ENCODE results near the gene PEX5L. TPM values are rescaled to one million over a fixed set of nuclear protein-coding genes. Genes with fewer than 3 reads are reported as not detected.

PEX5L gene
- polyA plus RNA-seq, 2 of the 4 experiments (the other 2 are of a cell fraction): 0.06 to 0.08 TPM

DNA sequence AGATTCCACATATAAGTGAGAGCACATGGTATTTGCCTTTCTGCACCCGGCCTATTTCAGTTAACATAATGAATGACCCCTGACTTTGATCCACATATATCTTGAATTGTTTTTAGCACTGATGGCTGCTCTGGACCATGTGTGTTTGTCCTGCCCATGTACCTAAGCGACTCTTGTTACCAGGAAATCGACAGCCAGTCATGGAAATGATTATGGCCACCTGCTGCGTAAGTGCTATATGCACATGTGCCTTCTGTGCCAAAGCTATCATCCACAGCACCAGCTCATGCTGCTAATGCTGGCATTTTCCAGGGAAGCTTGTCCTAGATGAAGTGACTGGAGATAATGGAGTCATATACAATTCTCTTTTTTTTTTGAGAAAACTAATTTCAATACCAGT is 103.7 kb downstream of the PEX5L start:
- POLR2A ChIA-PET: no interaction called here
- no peak for FAIRE-seq
- TF ChIP-seq ZC3H11A (IDR thresholded peaks at IDR 0.05): no peak
- no peak for TF ChIP-seq ZNF302 (CRISPR knock-in tag; IDR thresholded peaks at IDR 0.05)
- TF ChIP-seq, protein P1, sequence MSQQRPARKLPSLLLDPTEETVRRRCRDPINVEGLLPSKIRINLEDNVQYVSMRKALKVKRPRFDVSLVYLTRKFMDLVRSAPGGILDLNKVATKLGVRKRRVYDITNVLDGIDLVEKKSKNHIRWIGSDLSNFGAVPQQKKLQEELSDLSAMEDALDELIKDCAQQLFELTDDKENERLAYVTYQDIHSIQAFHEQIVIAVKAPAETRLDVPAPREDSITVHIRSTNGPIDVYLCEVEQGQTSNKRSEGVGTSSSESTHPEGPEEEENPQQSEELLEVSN (IDR thresholded peaks at IDR 0.05; ENCODE audit: borderline replicate concordance, low read depth): no peak
- TF ChIP-seq MAZ (IDR thresholded peaks at IDR 0.05; ENCODE audit: borderline replicate concordance, low read depth, low read length): no peak
- TF ChIP-seq EHMT2 (IDR thresholded peaks at IDR 0.05; ENCODE audit: low read depth): no peak
- TF ChIP-seq MYC (IDR thresholded peaks at IDR 0.05; ENCODE audit: borderline replicate concordance, low read length): no peak
- TF ChIP-seq, protein P2, sequence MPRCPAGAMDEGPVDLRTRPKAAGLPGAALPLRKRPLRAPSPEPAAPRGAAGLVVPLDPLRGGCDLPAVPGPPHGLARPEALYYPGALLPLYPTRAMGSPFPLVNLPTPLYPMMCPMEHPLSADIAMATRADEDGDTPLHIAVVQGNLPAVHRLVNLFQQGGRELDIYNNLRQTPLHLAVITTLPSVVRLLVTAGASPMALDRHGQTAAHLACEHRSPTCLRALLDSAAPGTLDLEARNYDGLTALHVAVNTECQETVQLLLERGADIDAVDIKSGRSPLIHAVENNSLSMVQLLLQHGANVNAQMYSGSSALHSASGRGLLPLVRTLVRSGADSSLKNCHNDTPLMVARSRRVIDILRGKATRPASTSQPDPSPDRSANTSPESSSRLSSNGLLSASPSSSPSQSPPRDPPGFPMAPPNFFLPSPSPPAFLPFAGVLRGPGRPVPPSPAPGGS (IDR thresholded peaks at IDR 0.05): no peak
- TF ChIP-seq CHD2 (IDR thresholded peaks at IDR 0.05; ENCODE audit: low read length, partially characterized antibody): no peak
- TF ChIP-seq FOXS1 (CRISPR knock-in tag; IDR thresholded peaks at IDR 0.05): no peak
- TF ChIP-seq CHD4 (IDR thresholded peaks at IDR 0.05; ENCODE audit: borderline replicate concordance): no peak
- TF ChIP-seq FOSB (CRISPR knock-in tag; IDR thresholded peaks at IDR 0.05): no peak
- TF ChIP-seq HOXA7 (CRISPR knock-in tag; IDR thresholded peaks at IDR 0.05): no peak
- TF ChIP-seq POLR2AphosphoS2 (conservative IDR thresholded peaks at IDR 0.05; ENCODE audit: low read length): no peak
- TF ChIP-seq RFX5 (IDR thresholded peaks at IDR 0.05): no peak
- no peak for TF ChIP-seq NR3C1 (IDR thresholded peaks at IDR 0.05)
- TF ChIP-seq KDM5A (IDR thresholded peaks at IDR 0.05): no peak
- no peak for TF ChIP-seq EP300 (IDR thresholded peaks at IDR 0.05)
- TF ChIP-seq, protein P3, sequence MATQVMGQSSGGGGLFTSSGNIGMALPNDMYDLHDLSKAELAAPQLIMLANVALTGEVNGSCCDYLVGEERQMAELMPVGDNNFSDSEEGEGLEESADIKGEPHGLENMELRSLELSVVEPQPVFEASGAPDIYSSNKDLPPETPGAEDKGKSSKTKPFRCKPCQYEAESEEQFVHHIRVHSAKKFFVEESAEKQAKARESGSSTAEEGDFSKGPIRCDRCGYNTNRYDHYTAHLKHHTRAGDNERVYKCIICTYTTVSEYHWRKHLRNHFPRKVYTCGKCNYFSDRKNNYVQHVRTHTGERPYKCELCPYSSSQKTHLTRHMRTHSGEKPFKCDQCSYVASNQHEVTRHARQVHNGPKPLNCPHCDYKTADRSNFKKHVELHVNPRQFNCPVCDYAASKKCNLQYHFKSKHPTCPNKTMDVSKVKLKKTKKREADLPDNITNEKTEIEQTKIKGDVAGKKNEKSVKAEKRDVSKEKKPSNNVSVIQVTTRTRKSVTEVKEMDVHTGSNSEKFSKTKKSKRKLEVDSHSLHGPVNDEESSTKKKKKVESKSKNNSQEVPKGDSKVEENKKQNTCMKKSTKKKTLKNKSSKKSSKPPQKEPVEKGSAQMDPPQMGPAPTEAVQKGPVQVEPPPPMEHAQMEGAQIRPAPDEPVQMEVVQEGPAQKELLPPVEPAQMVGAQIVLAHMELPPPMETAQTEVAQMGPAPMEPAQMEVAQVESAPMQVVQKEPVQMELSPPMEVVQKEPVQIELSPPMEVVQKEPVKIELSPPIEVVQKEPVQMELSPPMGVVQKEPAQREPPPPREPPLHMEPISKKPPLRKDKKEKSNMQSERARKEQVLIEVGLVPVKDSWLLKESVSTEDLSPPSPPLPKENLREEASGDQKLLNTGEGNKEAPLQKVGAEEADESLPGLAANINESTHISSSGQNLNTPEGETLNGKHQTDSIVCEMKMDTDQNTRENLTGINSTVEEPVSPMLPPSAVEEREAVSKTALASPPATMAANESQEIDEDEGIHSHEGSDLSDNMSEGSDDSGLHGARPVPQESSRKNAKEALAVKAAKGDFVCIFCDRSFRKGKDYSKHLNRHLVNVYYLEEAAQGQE (IDR thresholded peaks at IDR 0.05): no peak
- no peak for TF ChIP-seq CEBPB (IDR thresholded peaks at IDR 0.05)
- TF ChIP-seq, protein P4, sequence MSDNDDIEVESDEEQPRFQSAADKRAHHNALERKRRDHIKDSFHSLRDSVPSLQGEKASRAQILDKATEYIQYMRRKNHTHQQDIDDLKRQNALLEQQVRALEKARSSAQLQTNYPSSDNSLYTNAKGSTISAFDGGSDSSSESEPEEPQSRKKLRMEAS (IDR thresholded peaks at IDR 0.05): no peak
- no peak overlapping the region for H3K27ac ChIP-seq
- H3K4me1 ChIP-seq: no peaks in the 10 kb centered on the region
- WGBS (ENCODE audit: missing lambda C conversion rate): 32% methylated on average over 4 of the region's 4 CpGs
- ATAC-seq: no peak
- no peaks in the 10 kb centered on the region for H3K9me3 ChIP-seq
- no peak for DNase-seq (ENCODE audit: low read depth in 1 of 2, low spot score in 1 of 2)
- CTCF ChIA-PET: interaction anchor here (1.6 kb wide), 1 partner anchor 122 kb away, joined by 3 read pairs; no protein-coding TSS in a partner anchor
- H3K4me2 ChIP-seq: no peak overlapping the region
- H3K4me3 ChIP-seq: no peak overlapping the region

DNA sequence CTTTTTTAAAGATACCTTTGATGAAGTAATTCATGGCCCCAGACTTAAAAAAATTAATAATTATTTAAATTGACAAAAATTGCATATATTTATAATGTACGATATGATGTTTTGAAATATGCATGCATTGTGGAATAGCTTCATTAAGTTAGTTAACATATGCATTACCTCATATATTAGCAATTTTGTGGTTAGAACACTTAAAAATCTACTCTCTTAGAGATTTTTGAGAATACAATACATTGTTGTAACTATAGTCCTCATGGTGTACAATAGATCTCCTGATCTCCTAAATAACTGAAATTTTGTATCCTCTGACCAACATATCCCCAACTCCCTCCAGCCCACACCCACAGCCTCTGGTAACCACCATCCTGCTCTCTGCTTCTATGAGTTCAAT is 104.1 kb downstream of the PEX5L start:
- Histone ChIP-seq H3K4me3 (no peak overlapping the region), H3K4me2 (no peak overlapping the region), H3K9me3 (no peaks in the 10 kb centered on the region), H3K4me1 (no peaks in the 10 kb centered on the region), H3K27ac (no peak overlapping the region)
- WGBS (ENCODE audit: missing lambda C conversion rate): 66% methylated on average over 1 of the region's 1 CpG
- ATAC-seq (no peak), DNase-seq (ENCODE audit: low read depth in 1 of 2, low spot score in 1 of 2) (no peak), FAIRE-seq (no peak)
- POLR2A ChIA-PET: no interaction called here
- TF ChIP-seq, protein P5, sequence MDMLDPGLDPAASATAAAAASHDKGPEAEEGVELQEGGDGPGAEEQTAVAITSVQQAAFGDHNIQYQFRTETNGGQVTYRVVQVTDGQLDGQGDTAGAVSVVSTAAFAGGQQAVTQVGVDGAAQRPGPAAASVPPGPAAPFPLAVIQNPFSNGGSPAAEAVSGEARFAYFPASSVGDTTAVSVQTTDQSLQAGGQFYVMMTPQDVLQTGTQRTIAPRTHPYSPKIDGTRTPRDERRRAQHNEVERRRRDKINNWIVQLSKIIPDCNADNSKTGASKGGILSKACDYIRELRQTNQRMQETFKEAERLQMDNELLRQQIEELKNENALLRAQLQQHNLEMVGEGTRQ (IDR thresholded peaks at IDR 0.05): no peak
- CTCF ChIA-PET: no interaction called here

Data from A549 (cell line).